ENCODE results near the gene OARD1. TPM values are rescaled to one million over a fixed set of nuclear protein-coding genes. Genes with fewer than 3 reads are reported as not detected.

OARD1 gene
- total and polyA plus RNA-seq, 10 of the 15 experiments (the other 5 are each of a cell fraction or from before 2014, with no cell fraction given), result 19.0 to 63.5 (median 43.6) TPM

DNA sequence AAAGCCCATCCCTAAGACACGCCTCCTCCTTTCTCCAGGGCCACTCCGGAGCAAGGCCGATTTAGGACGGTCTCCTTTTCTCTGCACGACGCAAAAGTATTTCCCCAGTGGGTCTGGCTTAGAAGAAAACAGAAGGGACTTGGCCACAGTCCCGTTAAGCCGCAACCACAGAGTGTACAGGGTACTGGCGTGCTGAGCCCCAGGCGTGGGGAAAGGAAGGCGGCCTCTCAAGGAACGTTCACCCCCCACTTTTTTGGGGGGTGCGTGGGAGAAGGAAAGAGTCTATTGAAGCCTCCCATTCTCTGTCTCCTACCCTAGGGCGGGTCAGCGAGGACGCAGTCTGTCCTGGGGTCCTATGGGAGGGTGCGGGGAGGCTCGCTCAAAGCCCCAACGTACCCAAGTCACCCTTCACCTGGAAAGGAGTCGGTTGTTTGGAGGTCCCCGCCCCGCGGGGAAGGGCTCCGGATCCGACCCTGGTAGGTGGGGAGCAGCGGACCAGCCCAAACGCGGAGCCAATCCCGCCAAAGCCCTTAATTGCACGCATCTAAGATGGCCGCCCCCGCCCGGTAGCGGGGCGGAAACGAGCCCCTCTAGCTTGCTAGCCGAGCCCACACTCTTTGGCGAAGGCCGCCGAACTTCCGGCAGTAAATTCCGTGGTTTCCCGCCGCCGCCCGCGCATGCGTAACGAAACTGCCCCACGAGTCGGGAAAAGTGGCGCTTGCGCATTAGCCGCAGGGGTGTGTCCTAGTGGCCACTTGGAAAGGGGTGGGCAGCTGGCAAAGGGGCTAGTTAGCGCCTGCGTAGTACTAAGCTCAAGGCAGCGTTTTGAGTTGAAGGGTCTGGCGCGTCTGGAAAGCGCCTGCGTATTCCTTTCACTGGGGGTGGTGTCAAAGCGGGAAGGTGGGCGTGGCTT, at the start of gene OARD1 (continued):
- TF ChIP-seq SUPT20H (IDR thresholded peaks at IDR 0.05; ENCODE audit: borderline replicate concordance, control insufficient read depth, low read depth, low read length) (no peak), TCF3 (IDR thresholded peaks at IDR 0.05; ENCODE audit: borderline replicate concordance, insufficient read depth, low read depth, low read length) (0 out of 2 replicates have a peak, but pooled peaks have one; percentile 15), TARDBP (IDR thresholded peaks at IDR 0.05; ENCODE audit: borderline replicate concordance) (peak; percentile 49; the same call in 1 of the 2 replicates), KAT2A (conservative IDR thresholded peaks at IDR 0.05; ENCODE audit: control insufficient read depth, low read depth, low read length) (no peak), RCOR1 (conservative IDR thresholded peaks at IDR 0.05; ENCODE audit: low read depth, low read length) (0 out of 2 replicates have a peak, but pooled peaks have one; percentile 17), RBBP5 (conservative IDR thresholded peaks at IDR 0.05) (no peak), ESRRA (IDR thresholded peaks at IDR 0.05; ENCODE audit: low read length) (0 out of 2 replicates have a peak, but pooled peaks have one; percentile 24), ZNF24 (IDR thresholded peaks at IDR 0.05) (no peak), IKZF2 (IDR thresholded peaks at IDR 0.05) (peak; percentile 60 to 64; a peak in 3 of 4 replicates), PAX8 (IDR thresholded peaks at IDR 0.05) (no peak), FOXK2 (IDR thresholded peaks at IDR 0.05) (no peak), NRF1 (conservative IDR thresholded peaks at IDR 0.05; ENCODE audit: low read depth, low read length) (peak; percentile 92), MEF2B (IDR thresholded peaks at IDR 0.05; ENCODE audit: partially characterized antibody, poor library complexity, severe bottlenecking) (peak; percentile 17), PML (IDR thresholded peaks at IDR 0.05; ENCODE audit: low read length) (peak; percentile 91), YBX1 (IDR thresholded peaks at IDR 0.05) (no peak), BACH1 (IDR thresholded peaks at IDR 0.05; ENCODE audit: borderline replicate concordance) (0 out of 2 replicates have a peak, but pooled peaks have one; percentile 47)
- TF ChIP-seq, protein P1, sequence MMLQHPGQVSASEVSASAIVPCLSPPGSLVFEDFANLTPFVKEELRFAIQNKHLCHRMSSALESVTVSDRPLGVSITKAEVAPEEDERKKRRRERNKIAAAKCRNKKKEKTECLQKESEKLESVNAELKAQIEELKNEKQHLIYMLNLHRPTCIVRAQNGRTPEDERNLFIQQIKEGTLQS (IDR thresholded peaks at IDR 0.05; ENCODE audit: borderline replicate concordance, extremely low read depth, low read depth, low read length), result no peak
- TF ChIP-seq, protein P2, sequence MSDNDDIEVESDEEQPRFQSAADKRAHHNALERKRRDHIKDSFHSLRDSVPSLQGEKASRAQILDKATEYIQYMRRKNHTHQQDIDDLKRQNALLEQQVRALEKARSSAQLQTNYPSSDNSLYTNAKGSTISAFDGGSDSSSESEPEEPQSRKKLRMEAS (IDR thresholded peaks at IDR 0.05; ENCODE audit: low read depth, low read length), result no peak; the same call in 1 of the 2 replicates
- TF ChIP-seq, protein P3, sequence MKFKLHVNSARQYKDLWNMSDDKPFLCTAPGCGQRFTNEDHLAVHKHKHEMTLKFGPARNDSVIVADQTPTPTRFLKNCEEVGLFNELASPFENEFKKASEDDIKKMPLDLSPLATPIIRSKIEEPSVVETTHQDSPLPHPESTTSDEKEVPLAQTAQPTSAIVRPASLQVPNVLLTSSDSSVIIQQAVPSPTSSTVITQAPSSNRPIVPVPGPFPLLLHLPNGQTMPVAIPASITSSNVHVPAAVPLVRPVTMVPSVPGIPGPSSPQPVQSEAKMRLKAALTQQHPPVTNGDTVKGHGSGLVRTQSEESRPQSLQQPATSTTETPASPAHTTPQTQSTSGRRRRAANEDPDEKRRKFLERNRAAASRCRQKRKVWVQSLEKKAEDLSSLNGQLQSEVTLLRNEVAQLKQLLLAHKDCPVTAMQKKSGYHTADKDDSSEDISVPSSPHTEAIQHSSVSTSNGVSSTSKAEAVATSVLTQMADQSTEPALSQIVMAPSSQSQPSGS (IDR thresholded peaks at IDR 0.05; ENCODE audit: low read length), result no peak

Data from GM12878 (cell line).